ENCODE data around the gene EPG5. TPM values are rescaled to one million over a fixed set of nuclear protein-coding genes. Genes with fewer than 3 reads are reported as not detected.

The EPG5 gene
- total and polyA plus RNA-seq, 2 donors (not counting 3 experiments of a cell fraction or from before 2014, with no cell fraction given), result 16.7 to 25.6 TPM

- FAIRE-seq, result peak; percentile 28
- no TSS peak for BruUV-seq (replicated peaks)
- dilution Hi-C loops (cut with MboI; ENCODE audit: extremely low pct_ligation_motif_present, low sequenced_read_pairs) (no loop called here), intact Hi-C loops (cut with micrococcal nuclease) (loop anchor here (2.0 kb wide), 1 partner anchor 35 kb away; no protein-coding TSS in a partner anchor)
- Histone ChIP-seq H3K36me3 (ENCODE audit: control insufficient read depth in 2 of 2, extremely low read depth in 1 of 2, insufficient read depth in 2 of 2, low read length in 2 of 2) (no peaks in the 10 kb centered on the region), H3K27ac (ENCODE audit: insufficient read depth, low read depth, low read length) (peak overlapping the region; percentile 88), H3K27me3 (ENCODE audit: control insufficient read depth in 2 of 2, insufficient read depth in 2 of 2, low read length in 2 of 2) (no peaks in the 10 kb centered on the region), H2AFZ (ENCODE audit: low read depth, low read length) (peak overlapping the region; percentile 74), H4K20me1 (replicated peaks; ENCODE audit: control insufficient read depth, extremely low read depth, insufficient read depth, low read length) (no peaks in the 10 kb centered on the region), H3K79me2 (ENCODE audit: control insufficient read depth, insufficient read depth, low read length) (no peaks in the 10 kb centered on the region), H3K4me2 (ENCODE audit: insufficient read depth, low read length) (no peak overlapping the region), H3K4me3 (replicated peaks in 1 of 3; ENCODE audit: insufficient read depth in 1 of 3, low read depth in 1 of 3, low read length in 3 of 3) (no peak overlapping the region), H3K9ac (replicated peaks; ENCODE audit: extremely low read depth, insufficient read depth, low read length) (no peak overlapping the region), H3K4me1 (ENCODE audit: control insufficient read depth, extremely low read depth, insufficient read depth, low read length) (peaks cover 26% of the 10 kb centered on the region), H3K9me1 (replicated peaks; ENCODE audit: control insufficient read depth, extremely low read depth, insufficient read depth, low read length) (no peaks in the 10 kb centered on the region), H3K9me3 (replicated peaks; ENCODE audit: control insufficient read depth, insufficient read depth, low read length) (no peaks in the 10 kb centered on the region)
- POLR2A ChIA-PET, result interaction anchor here (2.4 kb wide), 1 partner anchor 26 kb away, joined by 8 read pairs; no protein-coding TSS in a partner anchor
- CTCF ChIA-PET, result interaction anchor here (0.7 to 3.1 kb wide), 6 partner anchors 20 to 79 kb away, joined by 4 to 15 read pairs (median 5); no protein-coding TSS in a partner anchor
- no peak for TF ChIP-seq CTCF (IDR thresholded peaks at IDR 0.05; ENCODE audit: extremely low read depth in 1 of 2, insufficient read depth in 1 of 2, low read depth in 1 of 2, low read length in 2 of 2)
- TF ChIP-seq EZH2 (IDR thresholded peaks at IDR 0.05; ENCODE audit: borderline replicate concordance, low read depth, low read length, severe bottlenecking), result no peak
- TF ChIP-seq MAX (IDR thresholded peaks at IDR 0.05; ENCODE audit: insufficient read depth, insufficient read length), result no peak
- no peak for TF ChIP-seq JUN (IDR thresholded peaks at IDR 0.05; ENCODE audit: borderline replicate concordance, insufficient read depth, insufficient read length, low read depth)
- TF ChIP-seq POLR2AphosphoS5 (IDR thresholded peaks at IDR 0.05; ENCODE audit: insufficient read depth, low read depth, low read length), result no peak
- TF ChIP-seq GATA2 (IDR thresholded peaks at IDR 0.05; ENCODE audit: insufficient read depth, insufficient read length, low read depth, low read length), result no peak
- TF ChIP-seq MYC (IDR thresholded peaks at IDR 0.05; ENCODE audit: low read depth, low read length), result no peak
- TF ChIP-seq POLR2A (IDR thresholded peaks at IDR 0.05; ENCODE audit: low read depth, low read length), result no peak
- TF ChIP-seq FOS (IDR thresholded peaks at IDR 0.05; ENCODE audit: borderline replicate concordance, insufficient read depth, low read length), result no peak
- DNase-seq (ENCODE audit: low read depth, low spot score), result peak; percentile 24
Measured at GRCh38 chr18:45801416-45802004, 165.6 kb downstream of the EPG5 start.

Small RNA genes within 50 kb of the gene (small RNA-seq; reads per million reads assigned to genes)
- gene RN7SKP26 (ENCODE audit: insufficient read depth, insufficient read length, low read depth, low replicate concordance), result not detected

Other genes with a start within 250 kb of the EPG5 start
- gene SLC14A1, start 243.1 kb downstream of the EPG5 start, total RNA-seq, result not detected in 2 replicates
- not detected in 2 replicates for gene SLC14A1, start 243.1 kb downstream of the EPG5 start, polyA plus RNA-seq
- gene SIGLEC15, start 141.7 kb downstream of the EPG5 start, total RNA-seq, result not detected in 2 replicates
- gene SIGLEC15, start 141.7 kb downstream of the EPG5 start, polyA plus RNA-seq, result not detected in 2 replicates
- gene PSTPIP2, start 104.9 kb upstream of the EPG5 start, total RNA-seq, result 1.6 and 3.4 TPM in 2 replicates
- 4.5 and 4.9 TPM in 2 replicates for gene PSTPIP2, start 104.9 kb upstream of the EPG5 start, polyA plus RNA-seq
- gene ATP5F1A, start 131.0 kb upstream of the EPG5 start, total RNA-seq, result 374 and 405 TPM in 2 replicates
- 491 and 585 TPM in 2 replicates for gene ATP5F1A, start 131.0 kb upstream of the EPG5 start, polyA plus RNA-seq
- 57.1 and 60.6 TPM in 2 replicates for gene HAUS1, start 137.1 kb upstream of the EPG5 start, total RNA-seq
- 29.4 and 29.9 TPM in 2 replicates for gene HAUS1, start 137.1 kb upstream of the EPG5 start, polyA plus RNA-seq